HG03095 (cell line): ENCODE results near the gene BPGM.

Experiments used
- ATAC-seq: cut with Tn5 transposase; IDR thresholded peaks from one replicate; pipeline ENCODE4 v1.9.1; 2021; ENCODE audit warnings: moderate library complexity; ENCODE audit not compliant: unreplicated experiment

BPGM gene

DNA sequence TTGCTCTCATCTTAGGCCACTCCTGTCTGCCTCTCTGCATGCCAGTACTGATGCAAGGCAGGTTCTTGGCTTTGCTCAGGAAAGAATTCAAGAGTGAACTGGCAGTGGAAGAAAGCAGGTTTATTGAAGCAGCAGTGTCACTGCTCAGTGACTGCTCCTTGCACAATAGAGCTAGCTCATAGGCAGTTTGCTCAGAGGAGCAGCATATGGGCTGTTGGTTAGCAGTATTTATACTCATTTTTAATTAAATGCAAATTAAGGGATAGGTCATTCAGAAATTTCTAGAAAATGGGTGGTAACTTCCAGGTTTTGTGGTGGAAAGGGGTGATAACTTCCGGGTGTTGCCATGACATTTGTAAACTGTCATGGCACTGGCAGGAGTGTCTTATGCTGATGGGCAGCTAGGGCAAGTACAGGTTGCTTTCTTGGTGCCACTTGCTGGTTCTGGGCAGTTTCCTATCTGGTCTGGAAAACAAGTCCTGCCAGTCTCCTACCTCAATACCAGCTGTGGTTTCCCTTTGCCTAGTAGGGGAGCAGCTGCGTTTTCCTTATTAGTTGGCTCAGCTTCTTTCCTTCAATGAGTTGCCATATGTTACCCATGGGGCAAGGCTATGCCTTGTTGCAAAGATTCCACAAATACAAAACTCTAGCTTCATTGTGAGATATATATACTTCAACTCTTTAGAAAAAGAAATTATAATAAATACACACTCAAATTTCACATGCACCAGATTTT lies 68.0 kb downstream of the BPGM start:
- ATAC-seq = no peak

GRCh38 chr7:134718211-134718875 lies 71.7 kb downstream of the BPGM start:
- ATAC-seq = no peak

- ATAC-seq = no peak
These were observed 73.7 kb downstream of the BPGM start for GRCh38 chr7:134720091-134720935.

DNA sequence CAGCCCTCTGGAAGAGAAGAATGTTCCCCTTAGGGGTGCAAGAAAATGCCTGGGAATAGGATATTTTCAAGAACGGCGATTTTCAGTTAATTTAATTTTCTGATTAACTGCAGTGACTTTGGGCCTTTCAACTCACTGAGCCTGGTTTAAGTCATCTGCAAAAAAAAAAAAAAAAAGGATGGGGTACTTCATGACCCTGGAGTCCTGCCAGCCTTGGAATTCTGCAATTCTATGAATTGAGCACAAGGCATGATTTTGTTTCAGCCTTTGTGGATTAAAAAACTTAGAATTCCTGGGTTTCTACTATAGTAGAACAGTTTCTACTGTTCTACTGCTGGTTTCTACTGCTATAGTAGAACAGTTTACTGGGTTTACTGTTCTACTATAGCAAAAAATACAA lies 74.5 kb downstream of the BPGM start:
- no peak for ATAC-seq

- no peak for ATAC-seq
These were observed 76.2 kb downstream of the BPGM start for GRCh38 chr7:134722786-134723322.

DNA sequence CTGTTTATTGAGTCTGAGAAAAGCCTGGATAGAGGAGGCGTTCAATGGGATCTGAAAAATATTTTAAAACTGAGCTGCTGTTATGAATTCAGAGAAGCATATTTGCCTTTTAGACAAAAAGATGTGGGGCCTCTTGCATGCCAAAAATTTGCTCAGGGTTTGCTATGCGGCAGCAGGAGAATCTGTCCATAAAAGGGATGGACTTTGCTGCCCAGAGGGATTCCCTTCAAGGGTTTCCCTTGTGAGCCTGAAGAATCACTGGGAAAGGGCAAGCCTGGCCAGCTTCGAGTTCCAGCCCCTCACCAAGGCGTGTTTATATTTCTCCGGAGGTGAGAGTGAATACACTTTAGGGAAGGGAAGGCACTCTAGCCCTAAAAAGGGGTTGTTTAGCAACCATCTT lies 77.2 kb downstream of the BPGM start:
- ATAC-seq = no peak

GRCh38 chr7:134724606-134725005 lies 78.0 kb downstream of the BPGM start:
- ATAC-seq = no peak

- ATAC-seq = no peak
These were observed 79.9 kb downstream of the BPGM start for GRCh38 chr7:134726581-134726980.

DNA sequence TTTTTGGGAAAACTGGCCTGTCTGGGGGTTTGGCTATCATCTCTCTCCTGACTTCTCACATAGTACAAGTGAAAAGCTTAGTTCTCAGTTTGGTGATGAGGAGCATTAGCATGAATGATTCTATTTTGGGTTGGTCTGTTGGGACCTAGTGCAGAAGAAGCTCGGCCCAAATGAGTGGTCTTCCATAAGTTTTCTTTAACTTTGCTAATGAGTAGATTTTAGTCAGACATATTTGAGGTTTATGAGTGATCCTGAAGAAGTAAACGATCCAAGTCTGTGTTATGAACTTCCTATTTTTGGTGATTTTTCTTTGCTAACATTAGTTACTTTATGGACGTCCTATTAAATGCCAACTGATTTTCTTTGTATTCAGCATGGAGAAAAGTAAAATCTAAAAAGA lies 81.1 kb downstream of the BPGM start:
- no peak for ATAC-seq
